Neuronal stem cell (in vitro differentiated cells): Measurements from ENCODE around the gene CHST11.

Experiments used
- DNase-seq: peaks from one replicate; pipeline ENCODE4 v3.0.0-alpha.2; 2013; ENCODE audit warnings: low spot score
- H2AFZ ChIP-seq: one replicate; pipeline ENCODE4 v1.6.1; 2013; ENCODE audit warnings: mild to moderate bottlenecking, low read length, inconsistent platforms
- H2AK5ac ChIP-seq: 2 replicates; pipeline ENCODE4 v1.6.1; 2013; ENCODE audit warnings: low read depth, mild to moderate bottlenecking, inconsistent platforms, low read length, moderate library complexity, mixed read lengths
- H2BK120ac ChIP-seq: 2 replicates; pipeline ENCODE4 v1.6.1; 2013; ENCODE audit warnings: low read depth, mild to moderate bottlenecking, inconsistent platforms, low read length, moderate library complexity, mixed read lengths
- H2BK12ac ChIP-seq: one replicate; pipeline ENCODE4 v1.6.1; 2013; ENCODE audit warnings: low read length, inconsistent platforms
- H2BK15ac ChIP-seq: 2 replicates; pipeline ENCODE4 v1.6.1; 2013; ENCODE audit warnings: mild to moderate bottlenecking, low read length, inconsistent platforms, mixed read lengths
- H2BK5ac ChIP-seq: one replicate; pipeline ENCODE4 v1.6.1; 2013; ENCODE audit warnings: inconsistent platforms, mild to moderate bottlenecking, low read length, moderate library complexity
- H3K14ac ChIP-seq: one replicate; pipeline ENCODE4 v1.6.1; 2013; ENCODE audit warnings: low read length, inconsistent platforms
- H3K18ac ChIP-seq: 2 replicates; pipeline ENCODE4 v1.6.1; 2013; ENCODE audit warnings: low read length, inconsistent platforms
- H3K23ac ChIP-seq: 2 replicates; pipeline ENCODE4 v1.6.1; 2013; ENCODE audit warnings: low read depth, mild to moderate bottlenecking, mixed read lengths, low read length, inconsistent platforms; ENCODE audit not compliant: poor library complexity
- H3K27ac ChIP-seq: replicated peaks from 3 replicates; pipeline ENCODE4 v1.5.1; 2013; ENCODE audit warnings: low read length, inconsistent platforms
- H3K27me3 ChIP-seq, 3 experiments: 2 replicates each; pipeline ENCODE4 v1.6.1; 2013; ENCODE audit warnings: low read length in 3 of 3, mild to moderate bottlenecking in 2 of 3, inconsistent platforms in 1 of 3, low read depth in 1 of 3, mixed read lengths in 1 of 3, moderate library complexity in 1 of 3; ENCODE audit not compliant: control insufficient read depth in 3 of 3, insufficient read depth in 3 of 3
- H3K36me3 ChIP-seq, 2 donors: replicated peaks in 1 of 2; 2 replicates each; pipeline ENCODE4 v1.6.1; 2013; ENCODE audit warnings: low read length in 2 of 2; ENCODE audit not compliant: control insufficient read depth in 2 of 2, insufficient read depth in 2 of 2
- H3K4ac ChIP-seq: 2 replicates; pipeline ENCODE4 v1.6.1; 2013; ENCODE audit warnings: inconsistent platforms, mild to moderate bottlenecking, low read length, moderate library complexity
- H3K4me1 ChIP-seq, 2 donors: 1 replicate in 1 of 2; 2 replicates in 1 of 2; pipeline ENCODE4 v1.6.1; 2013; ENCODE audit warnings: low read length in 2 of 2, low read depth in 1 of 2; ENCODE audit not compliant: control insufficient read depth in 2 of 2, insufficient read depth in 1 of 2
- H3K4me2 ChIP-seq: one replicate; pipeline ENCODE4 v1.6.1; 2013; ENCODE audit warnings: mild to moderate bottlenecking, low read length, inconsistent platforms; ENCODE audit not compliant: insufficient read depth, poor library complexity, severe bottlenecking
- H3K4me3 ChIP-seq, 2 donors: 2 replicates each; pipeline ENCODE4 v1.5.1; 2013; ENCODE audit warnings: low read length in 2 of 2, mild to moderate bottlenecking in 2 of 2, inconsistent platforms in 1 of 2, moderate library complexity in 1 of 2
- H3K79me1 ChIP-seq: one replicate; pipeline ENCODE4 v1.6.1; 2013; ENCODE audit warnings: low read depth, mild to moderate bottlenecking, inconsistent platforms, low read length, moderate library complexity
- H3K9ac ChIP-seq: one replicate; pipeline ENCODE4 v1.6.1; 2013; ENCODE audit warnings: mild to moderate bottlenecking, low read depth, low read length, inconsistent platforms; ENCODE audit not compliant: poor library complexity
- H3K9me3 ChIP-seq, 2 donors: replicated peaks in 1 of 2; 2 replicates each; pipeline versions ENCODE3 to v1.6.1; 2013; ENCODE audit warnings: low read length in 2 of 2, mild to moderate bottlenecking in 2 of 2, inconsistent platforms in 1 of 2, low read depth in 1 of 2, mixed read lengths in 1 of 2, moderate library complexity in 1 of 2; ENCODE audit not compliant: control insufficient read depth in 2 of 2, insufficient read depth in 1 of 2
- H4K8ac ChIP-seq: one replicate; pipeline ENCODE4 v1.6.1; 2013; ENCODE audit warnings: low read depth, mild to moderate bottlenecking, inconsistent platforms, low read length, moderate library complexity
- H4K91ac ChIP-seq: one replicate; pipeline ENCODE4 v1.6.1; 2013; ENCODE audit warnings: low read length, low read depth, mild to moderate bottlenecking, inconsistent platforms; ENCODE audit not compliant: poor library complexity
- WGBS, 2 donors: extraction: QIAGEN DNeasy Blood & Tissue Kit; methylation state at CpG; one replicate each; pipeline ENCODE4 v1.1.7; 2013; ENCODE audit warnings: missing lambda C conversion rate in 2 of 2, mixed read lengths in 1 of 2; ENCODE audit not compliant: insufficient read length in 2 of 2, insufficient replicate concordance in 1 of 2; ENCODE audit errors: extremely low coverage in 2 of 2; 5-methylcytosine and 5-hydroxymethylcytosine counted together

The CHST11 gene

DNA sequence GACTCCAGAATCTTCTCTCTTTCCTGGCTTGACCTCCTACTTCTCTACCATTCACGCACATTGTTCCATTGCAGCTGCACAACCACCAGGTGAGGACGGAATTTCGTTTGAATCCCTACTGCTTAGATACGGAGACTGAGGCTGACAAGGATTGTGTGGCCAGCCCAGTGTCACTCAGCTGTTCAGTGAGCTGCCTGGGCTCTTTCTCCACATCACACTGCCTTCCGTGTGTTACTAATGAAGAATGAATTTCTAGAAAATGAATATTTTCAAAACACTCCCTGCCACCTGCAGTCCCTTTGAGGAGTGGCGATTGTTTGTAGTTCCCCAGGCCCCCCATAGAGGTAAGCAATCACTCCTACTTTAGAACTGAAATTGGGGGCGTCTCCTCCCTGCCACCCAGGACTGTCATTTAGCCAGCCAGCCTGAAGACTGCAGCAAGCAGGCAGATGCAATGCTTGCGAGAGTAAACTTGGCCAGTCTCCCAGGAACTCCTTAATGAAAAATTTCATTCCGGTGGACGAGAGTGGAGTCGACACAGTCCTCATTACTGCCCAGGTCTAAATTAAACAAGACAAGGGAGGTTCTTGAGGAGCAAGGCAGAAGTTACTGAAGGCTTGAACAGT, 261.7 kb downstream of the CHST11 start:
- no peak overlapping the region for H3K18ac ChIP-seq
- no peak overlapping the region for H3K4me3 ChIP-seq
- H2BK12ac ChIP-seq: no peak overlapping the region
- H2AFZ ChIP-seq: no peak overlapping the region
- H3K23ac ChIP-seq: no peak overlapping the region
- no peak for DNase-seq
- H2BK5ac ChIP-seq: no peak overlapping the region
- H3K9me3 ChIP-seq: no peaks in the 10 kb centered on the region
- H3K9ac ChIP-seq: no peak overlapping the region
- WGBS, 2 donors: no CpG with 5 or more reads among the region's 11 CpGs
- no peak overlapping the region for H2AK5ac ChIP-seq
- no peaks in the 10 kb centered on the region for H3K36me3 ChIP-seq
- no peak overlapping the region for H2BK120ac ChIP-seq
- H4K8ac ChIP-seq: no peak overlapping the region
- H3K4me1 ChIP-seq: peaks cover 26 to 27% of the 10 kb centered on the region in 2 donors
- no peak overlapping the region for H3K4me2 ChIP-seq
- no peak overlapping the region for H4K91ac ChIP-seq
- no peak overlapping the region for H2BK15ac ChIP-seq
- no peaks in the 10 kb centered on the region for H3K27me3 ChIP-seq
- H3K4ac ChIP-seq: no peak overlapping the region
- H3K14ac ChIP-seq: no peak overlapping the region
- no peak overlapping the region for H3K27ac ChIP-seq
- no peaks in the 10 kb centered on the region for H3K79me1 ChIP-seq

DNA sequence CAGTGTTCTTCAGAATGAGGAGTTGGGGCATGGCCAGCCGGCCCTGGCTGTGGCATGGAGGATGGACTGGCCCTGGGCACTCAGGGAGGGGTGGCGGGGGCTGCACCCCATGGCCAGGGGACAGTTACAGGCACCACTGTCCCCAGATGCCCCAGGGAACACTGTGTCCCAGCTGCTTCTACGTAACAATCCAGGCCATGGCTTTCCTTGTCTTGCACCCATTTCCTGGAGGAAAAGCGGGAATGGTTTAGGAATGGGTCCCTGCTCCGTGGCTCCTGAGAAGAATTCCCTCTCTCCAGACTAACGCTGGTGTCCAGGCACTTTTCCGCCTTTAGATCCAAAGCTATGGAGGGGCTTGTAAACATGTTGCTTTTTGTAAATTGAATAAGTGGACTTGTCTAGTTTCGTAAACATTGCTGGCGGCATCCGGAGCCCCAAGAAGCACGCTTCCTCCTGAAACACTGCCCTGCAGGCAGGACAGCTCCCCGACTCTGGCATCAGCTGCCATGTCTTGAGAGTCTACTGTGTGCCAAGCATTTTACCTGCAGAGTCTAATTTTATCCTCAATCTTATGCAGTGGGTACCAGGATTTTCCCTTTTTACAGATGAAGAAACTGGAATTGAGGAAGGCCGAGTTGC, 263.1 kb downstream of the CHST11 start:
- H3K79me1 ChIP-seq: no peaks in the 10 kb centered on the region
- H3K23ac ChIP-seq: no peak overlapping the region
- H3K4me2 ChIP-seq: no peak overlapping the region
- no peaks in the 10 kb centered on the region for H3K27me3 ChIP-seq
- no peak for DNase-seq
- H3K9ac ChIP-seq: no peak overlapping the region
- no peak overlapping the region for H2AK5ac ChIP-seq
- no peak overlapping the region for H2BK5ac ChIP-seq
- no peak overlapping the region for H3K27ac ChIP-seq
- no CpG with 5 or more reads among the region's 13 CpGs for WGBS, 2 donors
- peaks cover 26 to 29% of the 10 kb centered on the region in 2 donors for H3K4me1 ChIP-seq
- peak overlapping the region; percentile 84 for H2AFZ ChIP-seq
- H3K14ac ChIP-seq: no peak overlapping the region
- no peak overlapping the region for H4K91ac ChIP-seq
- no peaks in the 10 kb centered on the region for H3K36me3 ChIP-seq
- no peak overlapping the region for H2BK12ac ChIP-seq
- H2BK15ac ChIP-seq: no peak overlapping the region
- no peak overlapping the region for H3K4ac ChIP-seq
- no peaks in the 10 kb centered on the region for H3K9me3 ChIP-seq
- H4K8ac ChIP-seq: no peak overlapping the region
- no peak overlapping the region for H3K4me3 ChIP-seq
- H3K18ac ChIP-seq: no peak overlapping the region
- H2BK120ac ChIP-seq: no peak overlapping the region

GRCh38 chr12:104720339-104721038, 263.7 kb downstream of the CHST11 start:
- no peak overlapping the region for H2BK12ac ChIP-seq
- H3K4me1 ChIP-seq: peaks cover 26 to 33% of the 10 kb centered on the region in 2 donors
- H2AFZ ChIP-seq: peak overlapping the region; percentile 84
- no peak overlapping the region for H4K8ac ChIP-seq
- no CpG with 5 or more reads among the region's 29 CpGs for whole genome bisulfite sequencing, 2 donors
- no peak overlapping the region for H4K91ac ChIP-seq
- peak overlapping the region; percentile 50 for H3K18ac ChIP-seq
- no peaks in the 10 kb centered on the region for H3K9me3 ChIP-seq
- DNase-seq: no peak
- H3K36me3 ChIP-seq: no peaks in the 10 kb centered on the region
- no peaks in the 10 kb centered on the region for H3K79me1 ChIP-seq
- no peak overlapping the region for H3K4ac ChIP-seq
- H3K14ac ChIP-seq: no peak overlapping the region
- H2AK5ac ChIP-seq: no peak overlapping the region
- H2BK120ac ChIP-seq: no peak overlapping the region
- no peak overlapping the region for H2BK15ac ChIP-seq
- no peaks in the 10 kb centered on the region for H3K27me3 ChIP-seq
- no peak overlapping the region for H3K9ac ChIP-seq
- no peak overlapping the region for H3K4me3 ChIP-seq
- H3K27ac ChIP-seq: no peak overlapping the region
- no peak overlapping the region for H3K4me2 ChIP-seq
- H2BK5ac ChIP-seq: no peak overlapping the region
- no peak overlapping the region for H3K23ac ChIP-seq

GRCh38 chr12:104721039-104721405, 264.3 kb downstream of the CHST11 start:
- Histone ChIP-seq H3K18ac (no peak overlapping the region), H3K4me3 (no peak overlapping the region), H2BK15ac (no peak overlapping the region), H3K4ac (no peak overlapping the region), H2AK5ac (no peak overlapping the region), H4K91ac (no peak overlapping the region), H2BK12ac (no peak overlapping the region), H3K27ac (no peak overlapping the region), H3K9me3 (no peaks in the 10 kb centered on the region), H3K27me3 (no peaks in the 10 kb centered on the region), H3K79me1 (no peaks in the 10 kb centered on the region), H2AFZ (peak overlapping the region; percentile 84), H3K14ac (no peak overlapping the region), H2BK120ac (no peak overlapping the region), H3K9ac (no peak overlapping the region), H3K4me2 (no peak overlapping the region), H3K4me1 (peaks cover 24 to 32% of the 10 kb centered on the region in 2 donors), H2BK5ac (no peak overlapping the region), H4K8ac (no peak overlapping the region), H3K36me3 (no peaks in the 10 kb centered on the region), H3K23ac (no peak overlapping the region)
- DNase-seq: no peak
